ENCODE results near the gene SLC39A6. TPM values are rescaled to one million over a fixed set of nuclear protein-coding genes. Genes with fewer than 3 reads are reported as not detected.

SLC39A6 gene
- total RNA-seq, 4 donors from 2014 or later: 15.4 to 55.2 (median 43.6) TPM

GRCh38 chr18:36114738-36115137 is 14.4 kb downstream of the SLC39A6 start:
- no peak for DNase-seq
- Histone ChIP-seq H3K4me3 (no peak overlapping the region), H3K9me3 (no peaks in the 10 kb centered on the region), H3K36me3 (peaks cover 0 to 81% (median 18%) of the 10 kb centered on the region in 3 donors), H3K27me3 (no peaks in the 10 kb centered on the region), H3K27ac (no peak overlapping the region), H3K4me1 (no peaks in the 10 kb centered on the region)
- WGBS, 2 donors: 81 to 83% methylated on average over 1 of the region's 1 CpG
- TF ChIP-seq, protein P1, sequence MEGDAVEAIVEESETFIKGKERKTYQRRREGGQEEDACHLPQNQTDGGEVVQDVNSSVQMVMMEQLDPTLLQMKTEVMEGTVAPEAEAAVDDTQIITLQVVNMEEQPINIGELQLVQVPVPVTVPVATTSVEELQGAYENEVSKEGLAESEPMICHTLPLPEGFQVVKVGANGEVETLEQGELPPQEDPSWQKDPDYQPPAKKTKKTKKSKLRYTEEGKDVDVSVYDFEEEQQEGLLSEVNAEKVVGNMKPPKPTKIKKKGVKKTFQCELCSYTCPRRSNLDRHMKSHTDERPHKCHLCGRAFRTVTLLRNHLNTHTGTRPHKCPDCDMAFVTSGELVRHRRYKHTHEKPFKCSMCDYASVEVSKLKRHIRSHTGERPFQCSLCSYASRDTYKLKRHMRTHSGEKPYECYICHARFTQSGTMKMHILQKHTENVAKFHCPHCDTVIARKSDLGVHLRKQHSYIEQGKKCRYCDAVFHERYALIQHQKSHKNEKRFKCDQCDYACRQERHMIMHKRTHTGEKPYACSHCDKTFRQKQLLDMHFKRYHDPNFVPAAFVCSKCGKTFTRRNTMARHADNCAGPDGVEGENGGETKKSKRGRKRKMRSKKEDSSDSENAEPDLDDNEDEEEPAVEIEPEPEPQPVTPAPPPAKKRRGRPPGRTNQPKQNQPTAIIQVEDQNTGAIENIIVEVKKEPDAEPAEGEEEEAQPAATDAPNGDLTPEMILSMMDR (IDR thresholded peaks at IDR 0.05): no peak
- no peak for TF ChIP-seq POLR2A (IDR thresholded peaks at IDR 0.05)
- intact Hi-C loops (cut with DNase I): no loop called here

- no peak for DNase-seq
- H3K27ac ChIP-seq: no peak overlapping the region
- 94 to 95% methylated on average over 4 of the region's 4 CpGs for WGBS, 2 donors
- peaks cover 0 to 82% (median 18%) of the 10 kb centered on the region in 3 donors for H3K36me3 ChIP-seq
- no peaks in the 10 kb centered on the region for H3K9me3 ChIP-seq
- intact Hi-C loops (cut with DNase I): no loop called here
- no peak overlapping the region for H3K4me3 ChIP-seq
- no peaks in the 10 kb centered on the region for H3K27me3 ChIP-seq
- no peak for TF ChIP-seq POLR2A (IDR thresholded peaks at IDR 0.05)
- TF ChIP-seq, protein P1 (IDR thresholded peaks at IDR 0.05): no peak
- H3K4me1 ChIP-seq: peaks cover 0 to 2% (median 0%) of the 10 kb centered on the region in 3 donors
Observed at GRCh38 chr18:36114251-36114650, 14.9 kb downstream of the SLC39A6 start.

DNA sequence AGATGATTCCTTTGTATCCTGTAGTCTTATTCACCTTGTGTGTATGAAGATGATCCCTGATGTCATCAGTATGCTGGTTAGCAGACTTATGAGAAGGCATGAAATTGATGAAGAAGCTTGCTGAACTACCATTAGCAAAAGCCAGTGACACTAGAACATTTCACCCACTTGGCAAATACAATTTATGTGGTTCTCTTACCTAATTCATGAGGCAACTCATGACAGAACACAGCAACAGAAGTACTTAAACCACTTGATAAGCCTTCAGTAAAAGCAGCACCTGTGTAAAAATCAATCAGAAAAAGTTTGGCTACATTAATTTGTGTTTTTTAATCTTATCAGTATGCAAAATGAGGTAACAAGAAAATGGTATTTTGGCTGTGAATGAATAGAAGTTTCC is 16.8 kb downstream of the SLC39A6 start:
- TF ChIP-seq, protein P1 (IDR thresholded peaks at IDR 0.05): no peak
- TF ChIP-seq POLR2A (IDR thresholded peaks at IDR 0.05): no peak
- Histone ChIP-seq H3K36me3 (peaks cover 0 to 84% (median 18%) of the 10 kb centered on the region in 3 donors), H3K4me1 (peaks cover 0 to 13% (median 0%) of the 10 kb centered on the region in 3 donors), H3K27me3 (no peaks in the 10 kb centered on the region), H3K9me3 (no peaks in the 10 kb centered on the region), H3K4me3 (no peak overlapping the region), H3K27ac (no peak overlapping the region)
- DNase-seq: no peak
- intact Hi-C loops (cut with DNase I): no loop called here

- peaks cover 0 to 13% (median 0%) of the 10 kb centered on the region in 3 donors for H3K4me1 ChIP-seq
- intact Hi-C loops (cut with DNase I): no loop called here
- 70 to 89% methylated on average over 1 of the region's 1 CpG for WGBS, 2 donors
Observed at GRCh38 chr18:36109737-36110136, 19.4 kb downstream of the SLC39A6 start.

DNA sequence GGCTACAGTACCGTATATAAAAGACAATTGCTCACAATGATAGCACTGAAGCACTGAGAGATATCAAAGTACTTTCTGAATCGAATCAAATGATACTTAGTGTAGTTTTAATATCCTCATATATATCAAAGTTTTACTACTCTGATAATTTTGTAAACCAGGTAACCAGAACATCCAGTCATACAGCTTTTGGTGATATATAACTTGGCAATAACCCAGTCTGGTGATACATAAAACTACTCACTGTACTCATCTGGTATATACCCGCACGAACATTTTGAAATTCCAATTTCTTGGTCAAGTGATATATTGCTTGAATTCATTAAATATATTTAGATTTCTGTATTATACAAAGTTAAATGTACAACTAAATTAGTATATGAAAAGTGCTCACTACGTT is 20.5 kb downstream of the SLC39A6 start:
- intact Hi-C loops (cut with DNase I): no loop called here
- Histone ChIP-seq H3K36me3 (peaks cover 0 to 47% (median 12%) of the 10 kb centered on the region in 3 donors), H3K27ac (no peak overlapping the region), H3K9me3 (no peaks in the 10 kb centered on the region), H3K4me3 (no peak overlapping the region), H3K27me3 (no peaks in the 10 kb centered on the region), H3K4me1 (peaks cover 0 to 13% (median 0%) of the 10 kb centered on the region in 3 donors)
- no peak for DNase-seq
- 66 to 80% methylated on average over 5 of the region's 5 CpGs for WGBS, 2 donors
- TF ChIP-seq POLR2A (IDR thresholded peaks at IDR 0.05): no peak
- TF ChIP-seq, protein P1 (IDR thresholded peaks at IDR 0.05): no peak

More at GRCh38 chr18:36109737-36110136, 19.4 kb downstream of the SLC39A6 start:
- Histone ChIP-seq H3K27me3 (no peaks in the 10 kb centered on the region), H3K27ac (no peak overlapping the region), H3K36me3 (peaks cover 0 to 59% (median 18%) of the 10 kb centered on the region in 3 donors), H3K9me3 (no peaks in the 10 kb centered on the region), H3K4me3 (no peak overlapping the region)
- TF ChIP-seq, protein P1 (IDR thresholded peaks at IDR 0.05): no peak
- no peak for TF ChIP-seq POLR2A (IDR thresholded peaks at IDR 0.05)
- DNase-seq: no peak

All from esophagus squamous epithelium (tissue), 5 donors.